Muscle layer of colon (tissue), 2 donors: ENCODE results near the gene LENG9.
"Not testable (repeated sequence)": the region's sequence is repeated elsewhere in the genome, so short reads cannot be mapped to it uniquely, and the experiment has no call there.

Source experiments
- H3K27ac ChIP-seq: one replicate; pipeline ENCODE4 v1.7.0; 2013; ENCODE audit warnings: low read depth, mild to moderate bottlenecking, low read length, moderate library complexity
- H3K27me3 ChIP-seq, 2 donors: one replicate each; pipeline ENCODE4 v1.7.0; 2013; ENCODE audit warnings: low read length in 2 of 2, mild to moderate bottlenecking in 2 of 2; ENCODE audit not compliant: insufficient read depth in 2 of 2, control insufficient read depth in 1 of 2
- H3K36me3 ChIP-seq: one replicate; pipeline ENCODE4 v1.7.0; 2013; ENCODE audit warnings: mild to moderate bottlenecking, low read length; ENCODE audit not compliant: insufficient read depth
- H3K4me1 ChIP-seq: one replicate; pipeline ENCODE4 v1.7.0; 2013; ENCODE audit warnings: mild to moderate bottlenecking, low read length; ENCODE audit not compliant: insufficient read depth
- H3K4me3 ChIP-seq, 2 donors: one replicate each; pipeline ENCODE4 v1.7.0; 2013; ENCODE audit warnings: low read length in 2 of 2, low read depth in 1 of 2, mild to moderate bottlenecking in 1 of 2, moderate library complexity in 1 of 2
- H3K9ac ChIP-seq: one replicate; pipeline ENCODE4 v1.7.0; 2013; ENCODE audit warnings: low read length
- H3K9me3 ChIP-seq: one replicate; pipeline ENCODE4 v1.7.0; 2013; ENCODE audit warnings: mild to moderate bottlenecking, low read length
- donor health status: abdominal sarcoma.
- donor health status: Adenocarcinoma of cecum.

Gene LENG9

DNA sequence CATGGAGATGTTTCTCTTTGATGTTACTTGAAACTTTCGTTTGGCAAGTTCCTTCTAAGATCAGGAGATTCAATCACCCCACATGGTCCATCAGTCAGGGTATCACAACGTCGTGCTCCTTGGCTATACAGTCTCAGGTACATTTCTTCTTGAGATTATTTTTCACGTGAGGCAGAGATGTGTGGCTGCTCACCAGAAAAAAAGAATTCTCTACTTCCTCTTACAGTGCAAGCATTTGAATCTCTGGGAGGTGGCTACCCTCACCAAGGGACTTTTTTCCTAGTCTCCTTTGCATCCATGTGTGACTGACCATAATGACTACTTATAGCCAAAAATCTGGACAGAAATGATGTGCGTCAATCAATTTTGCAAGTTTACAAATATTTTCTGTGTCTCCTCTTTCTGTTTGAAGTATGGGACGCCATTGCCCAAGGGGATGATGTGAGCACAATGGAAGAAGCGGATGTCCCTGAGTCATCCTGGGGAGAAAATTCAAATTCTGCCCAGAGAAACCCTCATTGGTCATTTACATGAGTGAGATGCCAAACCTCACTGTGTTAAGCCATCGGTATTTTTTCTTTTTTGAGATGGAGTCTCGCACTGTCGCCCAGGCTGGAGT lies 30.5 kb upstream of the LENG9 start:
- Histone ChIP-seq H3K9me3 (no peaks in the 10 kb centered on the region), H3K4me3 (no peak overlapping the region), H3K27ac (no peak overlapping the region), H3K36me3 (no peaks in the 10 kb centered on the region), H3K27me3 (peaks cover 0 to 3% of the 10 kb centered on the region in 2 donors), H3K4me1 (no peaks in the 10 kb centered on the region), H3K9ac (no peak overlapping the region)

DNA sequence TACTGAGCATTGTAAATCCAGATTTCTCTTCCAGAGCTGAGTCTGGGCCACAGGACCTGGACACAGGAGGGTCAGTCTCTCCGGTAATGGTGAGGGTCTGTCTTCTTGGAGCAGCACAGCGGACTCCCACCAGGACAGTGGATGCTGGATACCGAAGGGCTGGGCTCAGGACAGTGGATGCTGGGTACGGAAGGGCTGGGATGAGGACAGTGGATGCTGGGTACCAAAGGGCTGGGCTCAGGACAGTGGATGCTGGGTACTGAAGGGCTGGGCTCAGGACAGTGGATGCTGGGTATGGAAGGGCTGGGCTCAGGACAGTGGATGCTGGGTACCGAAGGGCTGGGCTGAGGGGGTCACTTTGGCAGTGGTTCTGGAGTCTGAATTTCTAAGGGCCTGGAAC lies 29.5 kb upstream of the LENG9 start:
- not testable (repeated sequence) for H3K9ac ChIP-seq, H3K27me3 ChIP-seq, H3K36me3 ChIP-seq, H3K4me3 ChIP-seq, H3K4me1 ChIP-seq, H3K27ac ChIP-seq, H3K9me3 ChIP-seq

- Histone ChIP-seq H3K9ac (no peak overlapping the region), H3K36me3 (no peaks in the 10 kb centered on the region), H3K27me3 (peaks cover 0 to 3% of the 10 kb centered on the region in 2 donors)
Observed at GRCh38 chr19:54492568-54492967, 29.0 kb upstream of the LENG9 start.

DNA sequence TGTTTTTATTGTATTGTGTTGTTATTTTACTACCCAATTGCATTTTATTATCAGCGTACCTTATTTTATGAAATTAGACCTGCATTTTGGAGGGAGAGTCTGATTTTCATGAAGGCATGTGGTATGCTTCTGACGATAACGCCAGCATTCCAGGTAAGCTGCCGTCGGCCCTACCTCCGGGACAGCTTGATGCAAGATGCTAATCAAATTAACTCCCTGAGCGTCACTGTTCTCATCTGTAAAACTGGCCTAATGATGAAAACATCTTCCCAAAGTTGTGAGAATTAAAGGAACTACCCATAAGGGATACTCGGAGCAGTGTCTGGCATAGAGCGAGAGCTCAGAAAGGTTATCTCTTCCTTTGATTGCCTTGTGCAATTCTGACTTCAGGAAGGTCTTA lies 26.2 kb upstream of the LENG9 start:
- no peak overlapping the region for H3K27ac ChIP-seq
- no peak overlapping the region for H3K4me3 ChIP-seq
- H3K4me1 ChIP-seq, result no peaks in the 10 kb centered on the region
- no peaks in the 10 kb centered on the region for H3K36me3 ChIP-seq
- no peaks in the 10 kb centered on the region for H3K9me3 ChIP-seq
- no peak overlapping the region for H3K9ac ChIP-seq
- H3K27me3 ChIP-seq, result peaks cover 0 to 3% of the 10 kb centered on the region in 2 donors

More at GRCh38 chr19:54492568-54492967, 29.0 kb upstream of the LENG9 start:
- Histone ChIP-seq H3K9me3 (no peaks in the 10 kb centered on the region), H3K4me3 (no peak overlapping the region), H3K27ac (no peak overlapping the region), H3K4me1 (no peaks in the 10 kb centered on the region)

DNA sequence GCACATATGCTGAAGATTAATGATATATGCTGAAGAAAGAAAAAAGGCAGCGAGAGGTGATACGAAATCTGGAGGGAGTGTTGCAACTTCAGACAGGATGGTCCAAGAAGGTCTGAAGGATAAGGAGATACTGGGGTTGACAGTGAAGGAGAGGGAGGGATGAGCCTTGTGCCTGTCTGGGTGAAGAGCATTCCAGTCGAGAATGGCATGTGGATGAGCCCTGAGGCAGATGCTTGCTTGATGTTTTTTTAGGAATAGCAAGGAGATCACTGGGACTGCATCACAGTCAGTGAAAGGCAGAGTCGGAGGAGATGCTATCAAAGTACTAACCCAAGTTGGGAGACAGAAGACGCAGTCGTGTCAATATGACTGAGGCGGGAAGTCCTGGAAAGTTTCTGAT lies 25.8 kb upstream of the LENG9 start:
- H3K27ac ChIP-seq, result no peak overlapping the region
- H3K4me3 ChIP-seq, result no peak overlapping the region
- H3K27me3 ChIP-seq, result peaks cover 0 to 3% of the 10 kb centered on the region in 2 donors
- no peaks in the 10 kb centered on the region for H3K36me3 ChIP-seq
- no peaks in the 10 kb centered on the region for H3K4me1 ChIP-seq
- no peaks in the 10 kb centered on the region for H3K9me3 ChIP-seq
- no peak overlapping the region for H3K9ac ChIP-seq

DNA sequence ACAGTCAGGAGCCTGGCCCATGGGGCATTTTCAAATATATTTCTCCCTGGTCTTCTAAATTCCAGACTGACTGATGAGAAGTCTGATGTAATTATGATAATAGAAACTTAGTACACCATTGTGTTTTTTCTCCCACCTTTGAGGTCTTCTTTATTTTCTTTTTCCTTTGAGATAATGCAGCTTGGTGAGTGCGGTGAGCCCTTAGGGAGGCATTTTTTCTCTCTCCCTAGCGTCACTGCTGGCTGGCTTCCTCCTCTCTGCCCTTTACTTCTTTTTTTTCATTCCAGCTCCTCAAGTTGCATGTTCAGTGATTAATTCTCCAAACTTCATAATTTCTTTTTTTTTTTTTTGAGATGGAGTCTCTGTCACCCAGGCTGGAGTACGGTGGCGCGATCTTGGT lies 22.3 kb upstream of the LENG9 start:
- no peak overlapping the region for H3K9ac ChIP-seq
- H3K36me3 ChIP-seq, result no peaks in the 10 kb centered on the region
- no peaks in the 10 kb centered on the region for H3K9me3 ChIP-seq
- no peaks in the 10 kb centered on the region for H3K4me1 ChIP-seq
- no peak overlapping the region for H3K4me3 ChIP-seq
- H3K27me3 ChIP-seq, result no peaks in the 10 kb centered on the region
- no peak overlapping the region for H3K27ac ChIP-seq

GRCh38 chr19:54484451-54484850 lies 20.9 kb upstream of the LENG9 start:
- H3K27ac ChIP-seq, result no peak overlapping the region
- no peaks in the 10 kb centered on the region for H3K4me1 ChIP-seq
- H3K36me3 ChIP-seq, result no peaks in the 10 kb centered on the region
- no peak overlapping the region for H3K4me3 ChIP-seq
- no peaks in the 10 kb centered on the region for H3K27me3 ChIP-seq
- no peak overlapping the region for H3K9ac ChIP-seq
- no peaks in the 10 kb centered on the region for H3K9me3 ChIP-seq

DNA sequence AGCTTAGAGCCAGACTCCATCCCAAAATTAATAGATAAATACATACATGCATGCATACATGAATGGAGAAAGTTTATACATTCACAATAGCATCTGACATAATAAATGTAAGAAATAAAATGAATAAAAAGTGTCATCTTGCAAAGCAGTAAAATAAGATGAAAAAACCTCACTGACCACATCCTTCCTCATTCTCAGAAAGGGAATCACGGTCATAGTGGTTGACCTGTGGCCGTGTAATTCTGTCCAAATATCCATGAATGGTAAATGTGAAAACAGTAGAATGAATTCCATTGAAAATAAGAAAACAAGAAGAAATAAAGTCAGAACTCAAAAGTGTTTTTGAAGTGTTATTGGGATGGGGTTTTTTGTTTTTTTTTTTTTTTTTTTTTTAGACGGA lies 19.3 kb upstream of the LENG9 start:
- Histone ChIP-seq H3K9ac (no peak overlapping the region), H3K4me1 (no peaks in the 10 kb centered on the region), H3K36me3 (no peaks in the 10 kb centered on the region), H3K27me3 (peaks cover 4 to 6% of the 10 kb centered on the region in 2 donors), H3K4me3 (no peak overlapping the region), H3K27ac (no peak overlapping the region), H3K9me3 (no peaks in the 10 kb centered on the region)

DNA sequence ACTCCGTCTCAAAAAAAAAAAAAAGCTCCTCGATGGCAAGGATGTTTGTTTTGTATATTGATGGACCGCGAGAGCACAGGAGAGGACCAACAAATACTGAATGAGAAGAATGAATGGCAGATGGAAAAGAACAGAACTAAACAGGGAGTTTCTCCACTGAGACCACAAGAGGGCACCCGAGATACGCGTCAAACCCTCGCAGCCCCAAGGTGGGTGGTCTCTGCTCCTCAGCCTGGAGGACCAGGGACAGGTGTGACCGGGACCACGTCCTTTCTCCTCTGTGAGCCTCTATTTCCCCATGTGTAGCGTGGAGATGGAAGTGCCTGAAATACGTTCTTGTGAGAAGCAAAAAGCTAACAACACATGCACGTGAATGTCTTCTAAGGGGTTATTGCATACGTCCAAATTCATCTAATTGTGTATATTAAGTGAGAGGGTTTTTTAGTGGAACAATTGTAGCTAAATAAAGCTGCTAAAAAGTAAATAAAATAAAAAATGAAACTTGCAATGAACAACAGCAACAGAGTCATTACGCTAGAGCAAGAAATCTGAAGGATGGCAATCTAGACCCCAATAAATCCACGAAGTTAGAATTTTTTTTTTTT lies 17.9 kb upstream of the LENG9 start:
- no peak overlapping the region for H3K27ac ChIP-seq
- H3K27me3 ChIP-seq, result peaks cover 6% of the 10 kb centered on the region in 2 donors
- H3K9me3 ChIP-seq, result no peaks in the 10 kb centered on the region
- H3K4me1 ChIP-seq, result no peaks in the 10 kb centered on the region
- H3K9ac ChIP-seq, result no peak overlapping the region
- no peak overlapping the region for H3K4me3 ChIP-seq
- H3K36me3 ChIP-seq, result no peaks in the 10 kb centered on the region

DNA sequence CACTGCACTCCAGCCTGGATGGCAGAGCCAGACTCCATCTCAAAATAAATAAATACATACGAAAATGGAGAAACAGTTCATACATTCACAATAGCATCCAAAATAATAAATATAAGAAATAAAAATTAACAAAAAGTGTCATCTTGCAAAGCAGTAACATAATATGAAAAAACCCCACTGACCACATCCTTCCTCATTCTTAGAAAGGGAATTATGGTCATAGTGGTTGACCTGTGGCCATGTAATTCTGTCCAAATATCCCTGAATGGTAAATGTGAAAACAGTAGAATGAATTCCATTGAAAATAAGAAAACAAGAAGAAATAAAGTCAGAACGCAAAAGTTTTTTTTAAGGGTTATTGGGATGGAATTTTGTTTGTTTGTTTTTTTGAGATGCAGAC lies 16.5 kb upstream of the LENG9 start:
- Histone ChIP-seq H3K9me3 (no peaks in the 10 kb centered on the region), H3K4me1 (no peaks in the 10 kb centered on the region), H3K4me3 (no peak overlapping the region), H3K27ac (no peak overlapping the region), H3K36me3 (no peaks in the 10 kb centered on the region), H3K9ac (no peak overlapping the region), H3K27me3 (peaks cover 6% of the 10 kb centered on the region in 2 donors)

GRCh38 chr19:54478677-54479266 lies 15.2 kb upstream of the LENG9 start:
- Histone ChIP-seq H3K36me3 (no peaks in the 10 kb centered on the region), H3K27me3 (peaks cover 6% of the 10 kb centered on the region in 2 donors)

GRCh38 chr19:54477650-54478049 lies 14.1 kb upstream of the LENG9 start:
- no peak overlapping the region for H3K4me3 ChIP-seq

More at GRCh38 chr19:54478677-54479266, 15.2 kb upstream of the LENG9 start:
- H3K4me3 ChIP-seq, result no peak overlapping the region
- H3K9ac ChIP-seq, result no peak overlapping the region
- no peaks in the 10 kb centered on the region for H3K9me3 ChIP-seq
- no peak overlapping the region for H3K27ac ChIP-seq
- H3K4me1 ChIP-seq, result peaks cover 2% of the 10 kb centered on the region

More at GRCh38 chr19:54477650-54478049, 14.1 kb upstream of the LENG9 start:
- H3K27ac ChIP-seq, result no peak overlapping the region
- H3K4me1 ChIP-seq, result peaks cover 5% of the 10 kb centered on the region
- H3K36me3 ChIP-seq, result no peaks in the 10 kb centered on the region
- peaks cover 6% of the 10 kb centered on the region in 2 donors for H3K27me3 ChIP-seq
- H3K9me3 ChIP-seq, result no peaks in the 10 kb centered on the region
- H3K9ac ChIP-seq, result no peak overlapping the region
